Measurements from ENCODE around the gene OR4F16. TPM values are rescaled to one million over a fixed set of nuclear protein-coding genes. Genes with fewer than 3 reads are reported as not detected.
"Not testable (repeated sequence)": the region's sequence is repeated elsewhere in the genome, so short reads cannot be mapped to it uniquely, and the experiment has no call there.

OR4F16 gene
- total RNA-seq: under 0.01 and 0.29 TPM in 2 replicates

GRCh38 chr1:686554-686953 lies at the start of gene OR4F16:
Gene OR4F16 (minus strand): TSS chr1:686654. CDS start chr1:686654, 0 bp downstream.
- DNase-seq (ENCODE audit: insufficient read length, low spot score, missing footprints); H3K9me3 ChIP-seq (ENCODE audit: low read depth, low read length); H3K4me2 ChIP-seq (ENCODE audit: insufficient read depth, low read length); H4K20me1 ChIP-seq (ENCODE audit: insufficient read depth, low read length); H3K27ac ChIP-seq (ENCODE audit: low read depth, low read length); H3K79me2 ChIP-seq (ENCODE audit: insufficient read depth, low read length); H3K36me3 ChIP-seq (ENCODE audit: insufficient read depth, low read length); H2AFZ ChIP-seq (ENCODE audit: low read length); H3K4me3 ChIP-seq (ENCODE audit: insufficient read depth, low read length); H3K4me1 ChIP-seq (ENCODE audit: insufficient read depth, low read length); H3K27me3 ChIP-seq (ENCODE audit: insufficient read depth, low read length): not testable (repeated sequence)

GRCh38 chr1:733649-734048 lies 47.2 kb upstream of the OR4F16 start:
- H3K79me2 ChIP-seq (ENCODE audit: insufficient read depth, low read length); H3K36me3 ChIP-seq (ENCODE audit: insufficient read depth, low read length); H3K4me1 ChIP-seq (ENCODE audit: insufficient read depth, low read length); H3K27ac ChIP-seq (ENCODE audit: low read depth, low read length); H3K9me3 ChIP-seq (ENCODE audit: low read depth, low read length); H3K4me2 ChIP-seq (ENCODE audit: insufficient read depth, low read length); H4K20me1 ChIP-seq (ENCODE audit: insufficient read depth, low read length); DNase-seq (ENCODE audit: insufficient read length, low spot score, missing footprints); H2AFZ ChIP-seq (ENCODE audit: low read length); H3K27me3 ChIP-seq (ENCODE audit: insufficient read depth, low read length); H3K4me3 ChIP-seq (ENCODE audit: insufficient read depth, low read length): not testable (repeated sequence)

- not testable (repeated sequence) for H3K9me3 ChIP-seq (ENCODE audit: low read depth, low read length); H4K20me1 ChIP-seq (ENCODE audit: insufficient read depth, low read length); H3K4me1 ChIP-seq (ENCODE audit: insufficient read depth, low read length); H3K4me3 ChIP-seq (ENCODE audit: insufficient read depth, low read length); H3K27me3 ChIP-seq (ENCODE audit: insufficient read depth, low read length); DNase-seq (ENCODE audit: insufficient read length, low spot score, missing footprints); H3K79me2 ChIP-seq (ENCODE audit: insufficient read depth, low read length); H3K36me3 ChIP-seq (ENCODE audit: insufficient read depth, low read length); H2AFZ ChIP-seq (ENCODE audit: low read length); H3K27ac ChIP-seq (ENCODE audit: low read depth, low read length); H3K4me2 ChIP-seq (ENCODE audit: insufficient read depth, low read length)
These were observed 40.6 kb upstream of the OR4F16 start for GRCh38 chr1:727040-727439.

Other genes with a start within 250 kb of the OR4F16 start
- under 0.01 and 0.29 TPM in 2 replicates for gene OR4F29, start 235.0 kb downstream of the OR4F16 start, total RNA-seq
- gene SAMD11, start 237.3 kb upstream of the OR4F16 start, total RNA-seq: 7.7 and 8.3 TPM in 2 replicates

All from osteoblast (primary cell).